Endodermal cell (in vitro differentiated cells): Measurements from ENCODE around the gene CRIP1. TPM values are rescaled to one million over a fixed set of nuclear protein-coding genes. Genes with fewer than 3 reads are reported as not detected.

ENCODE experiments used
- DNase-seq: peaks from one replicate; pipeline ENCODE4 v3.0.0-alpha.2; 2017
- H3K27ac ChIP-seq: 2 replicates; pipeline ENCODE4 v1.5.1; 2013; ENCODE audit warnings: mild to moderate bottlenecking, low read depth, low read length, moderate library complexity
- H3K27me3 ChIP-seq: 2 replicates; pipeline ENCODE4 v1.6.1; 2013; ENCODE audit warnings: mild to moderate bottlenecking, low read length, moderate library complexity; ENCODE audit not compliant: insufficient read depth, control insufficient read depth, poor library complexity, severe bottlenecking
- H3K36me3 ChIP-seq: 2 replicates; pipeline ENCODE4 v1.7.0; 2013; ENCODE audit warnings: mild to moderate bottlenecking, low read length, moderate library complexity; ENCODE audit not compliant: control insufficient read depth, insufficient read depth
- H3K4me1 ChIP-seq: one replicate; pipeline ENCODE4 v1.7.0; 2013; ENCODE audit warnings: low read length; ENCODE audit not compliant: control insufficient read depth, insufficient read depth
- H3K4me3 ChIP-seq: 2 replicates; pipeline ENCODE4 v1.5.1; 2013; ENCODE audit warnings: mild to moderate bottlenecking, low read length, moderate library complexity
- H3K9ac ChIP-seq: 2 replicates; pipeline ENCODE4 v1.6.1; 2013; ENCODE audit warnings: mild to moderate bottlenecking, low read length, moderate library complexity; ENCODE audit not compliant: poor library complexity, severe bottlenecking; ENCODE audit errors: extremely low read depth
- H3K9me3 ChIP-seq: 2 replicates; pipeline ENCODE4 v1.6.1; 2013; ENCODE audit warnings: mild to moderate bottlenecking, low read length, moderate library complexity; ENCODE audit not compliant: control insufficient read depth
- H3K27ac Mint-ChIP-seq: 2 replicates; pipeline ENCODE4 v1.8.0; 2020; ENCODE audit warnings: mixed read lengths
- H3K27me3 Mint-ChIP-seq: 2 replicates; pipeline ENCODE4 v1.8.0; 2021; ENCODE audit warnings: mild to moderate bottlenecking, mixed read lengths; ENCODE audit not compliant: insufficient read depth
- H3K36me3 Mint-ChIP-seq: 2 replicates; pipeline ENCODE4 v1.8.0; 2020; ENCODE audit warnings: low read depth, mixed read lengths
- H3K4me1 Mint-ChIP-seq: 2 replicates; pipeline ENCODE4 v1.8.0; 2020; ENCODE audit warnings: mixed read lengths
- H3K4me3 Mint-ChIP-seq: 2 replicates; pipeline ENCODE4 v1.8.0; 2020; ENCODE audit warnings: mild to moderate bottlenecking, moderate library complexity, mixed read lengths
- H3K9me3 Mint-ChIP-seq: 2 replicates; pipeline ENCODE4 v1.8.0; 2020; ENCODE audit warnings: mild to moderate bottlenecking, mixed read lengths
- WGBS, 2 experiments: methylation state at CpG; one replicate each; pipeline versions ENCODE4 v1.1.5 to v1.1.7; 2013; ENCODE audit warnings: missing lambda C conversion rate in 2 of 2, mixed read lengths in 1 of 2; ENCODE audit not compliant: insufficient coverage in 1 of 2, insufficient read length in 1 of 2; 5-methylcytosine and 5-hydroxymethylcytosine counted together
- total RNA-seq, 2 donors: library from RNA; stranded (reverse); fragmentation: NEBNext Ultra II Directional in 1 of 2; extraction: Animal tissue kit (Norgen Biotek cat#: 25700) in 1 of 2; gene quantifications; 2 replicates in 1 of 2; 3 replicates in 1 of 2; pipeline ENCODE4 v1.2.1, GENCODE V29; 2021
- TF ChIP-seq, protein P1 (sequence below): fragments of 200-600 bp; sonication (generic); conservative IDR thresholded peaks from 2 replicates; pipeline ENCODE4 v1.5.0; 2021; ENCODE audit warnings: antibody characterized with exemption, mild to moderate bottlenecking

CRIP1 gene
- total RNA-seq, 2 donors from 2014 or later: 7.0 to 47.1 TPM

DNA sequence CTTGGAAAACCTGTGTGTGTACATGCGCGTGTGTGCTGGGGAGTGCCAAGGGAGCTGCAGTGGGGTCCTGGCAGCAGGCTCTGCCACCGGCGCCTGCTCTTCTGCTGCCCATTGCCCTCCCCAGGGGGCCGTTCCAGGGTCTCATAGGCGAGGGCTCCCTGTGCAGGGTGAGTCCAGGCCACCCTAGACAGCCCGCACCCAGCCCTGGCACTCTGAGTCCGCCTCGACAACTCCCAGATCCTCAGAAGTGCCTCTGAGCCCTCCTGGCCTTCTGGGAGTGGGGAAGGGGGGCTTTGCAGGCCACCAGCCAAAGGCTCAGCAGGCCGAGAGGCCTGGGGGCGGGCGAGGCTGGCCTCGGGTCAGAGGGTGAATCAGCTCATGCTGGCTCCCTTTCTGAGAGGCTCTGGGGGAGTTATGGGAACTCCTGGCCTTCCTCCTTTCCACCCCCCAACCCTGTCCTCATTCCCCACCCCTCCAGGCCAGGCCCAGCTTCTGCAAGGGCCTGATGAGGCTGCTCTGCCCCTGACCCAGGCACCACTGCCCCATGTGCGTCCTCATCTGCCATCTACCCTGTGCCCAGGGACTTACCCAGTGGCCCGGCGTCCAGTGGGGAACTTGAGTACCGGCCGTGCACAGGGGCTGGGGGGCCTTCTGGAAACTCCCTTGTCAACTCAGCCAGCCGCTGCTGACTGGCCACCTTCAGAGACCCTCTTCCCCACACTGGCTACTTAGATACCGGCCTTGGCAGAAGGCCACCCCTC lies 2.3 kb downstream of the CRIP1 start:
- peaks cover 3% of the 10 kb centered on the region for H3K9me3 Mint-ChIP-seq
- H3K4me1 ChIP-seq: peaks cover 6% of the 10 kb centered on the region
- H3K27ac Mint-ChIP-seq: no peak overlapping the region
- TF ChIP-seq, protein P1, sequence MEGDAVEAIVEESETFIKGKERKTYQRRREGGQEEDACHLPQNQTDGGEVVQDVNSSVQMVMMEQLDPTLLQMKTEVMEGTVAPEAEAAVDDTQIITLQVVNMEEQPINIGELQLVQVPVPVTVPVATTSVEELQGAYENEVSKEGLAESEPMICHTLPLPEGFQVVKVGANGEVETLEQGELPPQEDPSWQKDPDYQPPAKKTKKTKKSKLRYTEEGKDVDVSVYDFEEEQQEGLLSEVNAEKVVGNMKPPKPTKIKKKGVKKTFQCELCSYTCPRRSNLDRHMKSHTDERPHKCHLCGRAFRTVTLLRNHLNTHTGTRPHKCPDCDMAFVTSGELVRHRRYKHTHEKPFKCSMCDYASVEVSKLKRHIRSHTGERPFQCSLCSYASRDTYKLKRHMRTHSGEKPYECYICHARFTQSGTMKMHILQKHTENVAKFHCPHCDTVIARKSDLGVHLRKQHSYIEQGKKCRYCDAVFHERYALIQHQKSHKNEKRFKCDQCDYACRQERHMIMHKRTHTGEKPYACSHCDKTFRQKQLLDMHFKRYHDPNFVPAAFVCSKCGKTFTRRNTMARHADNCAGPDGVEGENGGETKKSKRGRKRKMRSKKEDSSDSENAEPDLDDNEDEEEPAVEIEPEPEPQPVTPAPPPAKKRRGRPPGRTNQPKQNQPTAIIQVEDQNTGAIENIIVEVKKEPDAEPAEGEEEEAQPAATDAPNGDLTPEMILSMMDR: no peak
- no peaks in the 10 kb centered on the region for H3K9me3 ChIP-seq
- H3K36me3 ChIP-seq: no peaks in the 10 kb centered on the region
- H3K4me1 Mint-ChIP-seq: peaks cover 5% of the 10 kb centered on the region
- 83 to 87% methylated on average over 10 to 19 of the region's 20 CpGs for WGBS, 2 experiments
- peak overlapping the region; percentile 57 for H3K27ac ChIP-seq
- peak overlapping the region; percentile 78 for H3K4me3 ChIP-seq
- H3K9ac ChIP-seq: no peak overlapping the region
- peaks cover 41% of the 10 kb centered on the region for H3K27me3 ChIP-seq
- H3K27me3 Mint-ChIP-seq: peaks cover 48% of the 10 kb centered on the region
- no peak for DNase-seq
- peak overlapping the region; percentile 64 for H3K4me3 Mint-ChIP-seq
- H3K36me3 Mint-ChIP-seq: no peaks in the 10 kb centered on the region

DNA sequence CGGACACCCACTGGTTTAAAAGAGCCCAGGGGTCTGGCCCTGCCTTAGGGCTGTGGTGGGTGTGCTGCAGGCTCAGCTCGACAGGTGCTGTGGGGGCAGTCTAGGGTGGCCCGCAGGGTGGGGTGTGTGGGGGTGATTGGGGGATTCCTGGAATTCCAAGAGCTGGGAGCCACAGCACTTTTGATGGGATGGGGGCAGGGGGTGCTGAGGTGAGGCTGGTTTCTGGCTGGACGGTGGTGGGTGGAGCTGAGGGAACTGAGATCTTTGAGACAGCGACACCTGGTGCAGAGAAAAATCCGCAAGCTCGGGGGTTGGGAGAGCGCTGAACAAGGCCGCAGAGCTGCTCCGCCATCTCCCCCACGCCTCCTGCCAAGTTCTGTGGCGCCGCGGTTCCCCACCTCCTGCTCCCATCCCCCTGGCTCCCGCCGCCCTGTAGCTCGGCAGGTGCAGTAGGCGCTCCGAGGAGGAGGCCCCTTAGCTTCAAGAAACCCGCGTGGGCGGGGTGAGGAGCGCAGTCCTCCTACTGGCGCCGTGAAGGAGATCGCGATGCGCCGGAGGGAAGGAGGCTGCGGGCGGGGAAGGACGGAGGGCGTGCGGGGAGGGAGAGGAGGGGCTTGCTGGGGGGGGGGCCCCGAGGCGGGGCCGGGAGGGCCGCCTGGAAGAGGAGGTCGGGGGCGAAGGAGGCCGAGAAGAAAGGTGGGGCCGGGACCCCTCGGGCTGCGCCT lies 3.0 kb downstream of the CRIP1 start:
- peak overlapping the region; percentile 48 for H3K27ac Mint-ChIP-seq
- WGBS, 2 experiments: 0 to 4% methylated on average over 5 to 38 of the region's 44 CpGs
- peak overlapping the region; percentile 59 for H3K9ac ChIP-seq

DNA sequence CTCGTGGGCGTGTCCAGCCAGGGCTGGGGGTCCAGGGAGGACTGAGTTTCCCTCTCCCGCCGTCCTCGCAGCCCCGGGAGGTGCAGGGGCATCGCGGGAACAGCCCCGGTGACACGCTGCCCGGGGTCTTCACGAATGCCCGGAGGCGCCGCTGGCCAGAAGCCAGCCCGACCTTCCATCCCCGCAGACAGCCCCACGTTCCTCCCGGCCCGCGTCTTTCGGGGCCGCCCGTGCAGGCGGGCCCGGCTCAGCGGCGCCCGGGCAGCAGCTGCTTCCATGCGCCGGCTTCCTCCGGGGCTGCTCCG lies 3.5 kb downstream of the CRIP1 start:
- peak overlapping the region; percentile 64 for H3K4me3 Mint-ChIP-seq
- Histone ChIP-seq H3K9ac (peak overlapping the region; percentile 59), H3K36me3 (no peaks in the 10 kb centered on the region), H3K27me3 (peaks cover 30% of the 10 kb centered on the region), H3K9me3 (no peaks in the 10 kb centered on the region), H3K4me1 (peaks cover 6% of the 10 kb centered on the region), H3K4me3 (peak overlapping the region; percentile 78), H3K27ac (peak overlapping the region; percentile 87)
- no peak for DNase-seq
- H3K36me3 Mint-ChIP-seq: no peaks in the 10 kb centered on the region
- no peak overlapping the region for H3K27ac Mint-ChIP-seq
- peaks cover 5% of the 10 kb centered on the region for H3K4me1 Mint-ChIP-seq
- TF ChIP-seq, protein P1: no peak
- peaks cover 3% of the 10 kb centered on the region for H3K9me3 Mint-ChIP-seq
- WGBS, 2 experiments: 0 to 1% methylated on average over 13 to 33 of the region's 33 CpGs
- peaks cover 37% of the 10 kb centered on the region for H3K27me3 Mint-ChIP-seq

More for the DNA sequence above, 3.0 kb downstream of the CRIP1 start:
- H3K9me3 ChIP-seq: no peaks in the 10 kb centered on the region
- H3K36me3 ChIP-seq: no peaks in the 10 kb centered on the region
- H3K4me3 ChIP-seq: peak overlapping the region; percentile 78
- DNase-seq: peak; percentile 94
- Mint-ChIP-seq H3K36me3 (no peaks in the 10 kb centered on the region), H3K4me3 (peak overlapping the region; percentile 64), H3K4me1 (peaks cover 5% of the 10 kb centered on the region), H3K27me3 (peaks cover 41% of the 10 kb centered on the region), H3K9me3 (peaks cover 3% of the 10 kb centered on the region)
- peak overlapping the region; percentile 87 for H3K27ac ChIP-seq
- peaks cover 6% of the 10 kb centered on the region for H3K4me1 ChIP-seq
- peaks cover 35% of the 10 kb centered on the region for H3K27me3 ChIP-seq
- TF ChIP-seq, protein P1: peak; percentile 74
